IPS-20b (cell line): ENCODE results near the gene NPW.

Experiments used
- H3K27ac ChIP-seq: one replicate; pipeline ENCODE4 v1.5.1; 2013; ENCODE audit warnings: low read length
- H3K27me3 ChIP-seq: 2 replicates; pipeline ENCODE4 v1.6.1; 2013; ENCODE audit warnings: mild to moderate bottlenecking, low read length, inconsistent platforms; ENCODE audit not compliant: insufficient read depth
- H3K36me3 ChIP-seq: 2 replicates; pipeline ENCODE4 v1.6.1; 2013; ENCODE audit warnings: low read depth, mild to moderate bottlenecking, inconsistent platforms, low read length, moderate library complexity; ENCODE audit not compliant: insufficient read depth
- H3K4me1 ChIP-seq: 2 replicates; pipeline ENCODE4 v1.6.1; 2013; ENCODE audit warnings: mild to moderate bottlenecking, control low read depth, inconsistent platforms, low read length, moderate library complexity; ENCODE audit not compliant: insufficient read depth
- H3K4me3 ChIP-seq: 2 replicates; pipeline ENCODE4 v1.5.1; 2013; ENCODE audit warnings: mild to moderate bottlenecking, low read length, inconsistent platforms
- H3K9ac ChIP-seq: 2 replicates; pipeline ENCODE4 v1.6.1; 2013; ENCODE audit warnings: low read depth, mild to moderate bottlenecking, inconsistent platforms, low read length, moderate library complexity
- H3K9me3 ChIP-seq: 2 replicates; pipeline ENCODE4 v1.6.1; 2013; ENCODE audit warnings: mild to moderate bottlenecking, low read depth, low read length, inconsistent platforms; ENCODE audit not compliant: insufficient read depth

The NPW gene

GRCh38 chr16:1998852-1999801 is 20.5 kb upstream of the NPW start:
- H3K4me3 ChIP-seq: no peak overlapping the region
- H3K27ac ChIP-seq: no peak overlapping the region
- H3K9me3 ChIP-seq: no peaks in the 10 kb centered on the region
- H3K9ac ChIP-seq: no peak overlapping the region
- H3K27me3 ChIP-seq: no peaks in the 10 kb centered on the region
- peaks cover under 1% of the 10 kb centered on the region; the same call in 1 of the 2 replicates for H3K4me1 ChIP-seq
- peaks cover 66% of the 10 kb centered on the region for H3K36me3 ChIP-seq

DNA sequence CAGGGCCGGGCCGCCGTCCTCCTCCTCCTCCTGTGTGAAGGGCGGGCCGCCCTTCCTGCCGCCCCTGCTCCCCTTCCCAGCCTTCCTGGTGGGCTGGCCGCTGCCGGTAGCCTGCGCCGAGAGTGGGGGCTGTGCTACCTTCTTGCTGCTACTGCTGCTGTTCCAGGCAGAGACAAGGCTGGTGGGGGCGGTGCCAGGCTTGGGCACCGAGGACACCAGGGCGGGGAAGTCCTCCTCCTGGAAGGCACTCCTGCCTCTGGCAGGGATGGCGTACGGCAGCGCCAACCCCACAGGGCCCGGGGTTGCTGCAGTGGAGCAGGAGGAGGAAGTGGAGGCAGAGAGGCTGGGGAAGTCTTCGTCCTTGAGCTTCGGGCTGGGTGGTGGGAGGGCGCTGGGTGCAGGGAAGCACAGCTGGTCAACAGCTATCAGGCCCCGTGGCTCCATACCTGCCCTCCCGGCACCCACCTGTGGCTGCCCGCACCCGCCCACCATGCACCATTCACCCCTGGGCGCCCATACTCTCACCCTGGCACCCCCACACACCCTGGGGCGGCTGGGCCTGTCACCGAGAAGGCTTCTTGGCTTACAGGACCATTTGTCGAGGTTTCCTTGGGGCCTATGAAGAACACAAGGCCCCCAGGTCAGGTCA is 19.6 kb upstream of the NPW start:
- no peak overlapping the region for H3K4me3 ChIP-seq
- no peaks in the 10 kb centered on the region for H3K27me3 ChIP-seq
- no peaks in the 10 kb centered on the region for H3K9me3 ChIP-seq
- peaks cover 4% of the 10 kb centered on the region; the same call in 1 of the 2 replicates for H3K4me1 ChIP-seq
- H3K27ac ChIP-seq: no peak overlapping the region
- peaks cover 66% of the 10 kb centered on the region for H3K36me3 ChIP-seq
- H3K9ac ChIP-seq: no peak overlapping the region

- Histone ChIP-seq H3K27me3 (no peaks in the 10 kb centered on the region), H3K4me1 (peaks cover 4% of the 10 kb centered on the region; the same call in 1 of the 2 replicates), H3K9ac (no peak overlapping the region), H3K4me3 (no peak overlapping the region), H3K27ac (no peak overlapping the region), H3K9me3 (no peaks in the 10 kb centered on the region), H3K36me3 (peaks cover 66% of the 10 kb centered on the region)
These were observed 18.6 kb upstream of the NPW start for GRCh38 chr16:2001035-2001434.

- Histone ChIP-seq H3K36me3 (peaks cover 64% of the 10 kb centered on the region), H3K27me3 (no peaks in the 10 kb centered on the region), H3K27ac (no peak overlapping the region), H3K9me3 (no peaks in the 10 kb centered on the region), H3K4me3 (no peak overlapping the region), H3K9ac (no peak overlapping the region), H3K4me1 (peaks cover 4% of the 10 kb centered on the region; the same call in 1 of the 2 replicates)
These were observed 17.9 kb upstream of the NPW start for GRCh38 chr16:2001456-2002355.

DNA sequence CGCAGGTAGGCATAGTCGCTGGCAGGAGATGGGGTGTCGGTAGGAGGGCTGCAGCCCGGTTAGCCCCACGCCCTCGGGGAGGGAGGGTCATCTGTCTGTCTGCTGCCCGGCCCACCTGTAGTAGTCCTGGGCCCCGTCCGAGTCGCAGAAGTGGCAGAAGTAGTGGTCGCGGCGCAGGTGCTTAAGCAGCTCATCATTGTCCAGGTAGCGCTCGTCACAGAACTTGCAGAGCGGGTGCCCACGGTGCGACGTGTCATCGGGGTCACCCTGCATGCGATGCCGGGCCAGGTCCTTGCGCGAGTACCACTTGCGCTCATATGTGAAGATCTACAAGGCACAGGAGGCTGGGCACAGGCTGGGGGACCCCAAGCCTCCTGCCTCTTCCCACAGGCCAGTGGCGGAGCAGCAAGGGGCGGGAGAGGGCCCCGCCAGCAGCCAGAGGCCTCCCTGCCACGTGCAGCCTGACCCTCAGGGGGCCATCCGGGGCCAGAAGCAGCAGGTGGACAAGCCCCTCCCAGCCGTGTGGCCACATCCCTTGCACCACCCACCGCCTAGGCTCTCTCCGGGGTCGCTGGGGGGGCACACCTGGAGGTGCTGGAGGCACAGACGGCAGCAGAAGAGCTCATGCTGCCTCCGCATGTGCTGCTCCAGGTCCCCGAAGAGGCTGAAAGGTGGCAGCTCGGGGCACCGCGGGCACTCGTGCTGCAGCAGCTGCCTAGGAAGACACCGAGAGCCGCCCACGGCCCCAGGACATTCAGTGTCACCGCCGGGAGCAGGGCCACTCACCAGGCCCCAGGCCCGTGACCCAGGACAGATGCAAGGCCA is 17.0 kb upstream of the NPW start:
- H3K36me3 ChIP-seq: peaks cover 57% of the 10 kb centered on the region
- no peaks in the 10 kb centered on the region for H3K27me3 ChIP-seq
- H3K9me3 ChIP-seq: no peaks in the 10 kb centered on the region
- no peak overlapping the region for H3K4me3 ChIP-seq
- peaks cover 4% of the 10 kb centered on the region for H3K4me1 ChIP-seq
- no peak overlapping the region for H3K27ac ChIP-seq
- H3K9ac ChIP-seq: no peak overlapping the region

DNA sequence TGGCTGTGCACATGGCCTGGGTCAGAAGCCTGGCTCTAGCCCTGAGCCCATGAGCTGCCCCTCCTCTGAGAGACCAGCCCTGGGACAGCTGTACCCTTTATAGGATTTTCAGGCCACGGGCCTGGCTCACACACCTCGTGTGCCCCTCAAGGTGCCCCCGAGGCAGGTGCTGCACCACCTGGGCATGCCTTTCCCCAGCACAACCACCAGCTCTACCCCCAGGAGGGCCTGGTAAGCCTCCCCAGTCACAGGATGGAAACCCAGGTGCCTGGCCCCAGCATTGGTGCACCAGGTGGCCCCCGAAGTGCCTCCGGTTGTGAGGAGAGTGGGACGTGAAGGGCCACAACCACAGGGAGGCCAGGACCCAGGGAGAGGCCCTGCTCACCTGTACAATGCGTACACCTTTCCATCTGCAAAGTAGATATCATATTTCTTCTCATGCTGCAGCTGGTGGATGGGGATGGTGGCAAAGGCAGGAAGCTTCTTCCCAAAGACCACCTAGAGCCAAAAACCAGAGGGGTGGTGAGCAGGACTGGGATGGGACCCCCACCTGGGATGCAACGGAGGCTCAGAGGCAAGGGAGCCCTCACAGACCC is 16.3 kb upstream of the NPW start:
- H3K4me3 ChIP-seq: no peak overlapping the region
- H3K9ac ChIP-seq: no peak overlapping the region
- peaks cover 8% of the 10 kb centered on the region for H3K4me1 ChIP-seq
- no peaks in the 10 kb centered on the region for H3K9me3 ChIP-seq
- H3K36me3 ChIP-seq: peaks cover 52% of the 10 kb centered on the region
- H3K27ac ChIP-seq: no peak overlapping the region
- no peaks in the 10 kb centered on the region for H3K27me3 ChIP-seq

- peak overlapping the region; percentile 37 for H3K27ac ChIP-seq
- peak overlapping the region; percentile 61; the same call in 1 of the 2 replicates for H3K9ac ChIP-seq
- H3K9me3 ChIP-seq: no peaks in the 10 kb centered on the region
- peaks cover 50% of the 10 kb centered on the region for H3K36me3 ChIP-seq
- no peaks in the 10 kb centered on the region for H3K27me3 ChIP-seq
- peaks cover 11% of the 10 kb centered on the region for H3K4me1 ChIP-seq
- H3K4me3 ChIP-seq: peak overlapping the region; percentile 36; the same call in 1 of the 2 replicates
These were observed 15.6 kb upstream of the NPW start for GRCh38 chr16:2003827-2004641.

- Histone ChIP-seq H3K36me3 (peaks cover 40% of the 10 kb centered on the region), H3K9me3 (no peaks in the 10 kb centered on the region), H3K27me3 (no peaks in the 10 kb centered on the region), H3K4me1 (peaks cover 11% of the 10 kb centered on the region), H3K9ac (no peak overlapping the region; the same call in 1 of the 2 replicates), H3K4me3 (no peak overlapping the region), H3K27ac (no peak overlapping the region)
These were observed 14.6 kb upstream of the NPW start for GRCh38 chr16:2004795-2005517.

DNA sequence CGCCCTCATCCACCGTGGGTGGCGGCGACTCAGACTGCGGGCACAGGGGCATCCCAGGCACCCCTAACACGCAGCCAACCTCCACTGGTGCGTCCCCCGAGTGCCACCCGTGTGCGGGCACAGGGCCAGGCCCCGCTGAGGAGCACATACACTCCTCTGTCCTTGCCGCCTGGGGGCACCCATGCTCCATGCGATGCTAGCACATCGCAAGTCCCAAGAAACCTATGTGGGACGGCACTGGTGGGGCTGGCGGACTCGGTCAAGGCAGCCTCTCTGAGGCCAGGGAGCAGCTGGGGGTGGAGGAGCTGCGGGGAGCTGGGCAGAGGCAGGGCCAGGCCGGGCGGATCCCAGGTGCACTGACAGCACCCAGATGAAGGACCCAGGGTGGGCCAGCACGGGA is 13.9 kb upstream of the NPW start:
- peaks cover 34% of the 10 kb centered on the region for H3K36me3 ChIP-seq
- no peak overlapping the region for H3K4me3 ChIP-seq
- no peaks in the 10 kb centered on the region for H3K9me3 ChIP-seq
- H3K27me3 ChIP-seq: no peaks in the 10 kb centered on the region
- H3K4me1 ChIP-seq: peaks cover 14% of the 10 kb centered on the region
- no peak overlapping the region for H3K9ac ChIP-seq
- H3K27ac ChIP-seq: no peak overlapping the region
